NT2/D1 (cell line): Measurements from ENCODE around the gene CREB3L2.

Source experiments
- YY1 ChIP-seq: IDR thresholded peaks from 2 replicates; pipeline ENCODE4 v1.6.1; 2011; ENCODE audit not compliant: insufficient read length, insufficient read depth
- ZNF274 ChIP-seq: IDR thresholded peaks from 2 replicates; pipeline ENCODE4 v1.6.1; 2011; ENCODE audit warnings: mild to moderate bottlenecking, low read depth, low read length

DNA sequence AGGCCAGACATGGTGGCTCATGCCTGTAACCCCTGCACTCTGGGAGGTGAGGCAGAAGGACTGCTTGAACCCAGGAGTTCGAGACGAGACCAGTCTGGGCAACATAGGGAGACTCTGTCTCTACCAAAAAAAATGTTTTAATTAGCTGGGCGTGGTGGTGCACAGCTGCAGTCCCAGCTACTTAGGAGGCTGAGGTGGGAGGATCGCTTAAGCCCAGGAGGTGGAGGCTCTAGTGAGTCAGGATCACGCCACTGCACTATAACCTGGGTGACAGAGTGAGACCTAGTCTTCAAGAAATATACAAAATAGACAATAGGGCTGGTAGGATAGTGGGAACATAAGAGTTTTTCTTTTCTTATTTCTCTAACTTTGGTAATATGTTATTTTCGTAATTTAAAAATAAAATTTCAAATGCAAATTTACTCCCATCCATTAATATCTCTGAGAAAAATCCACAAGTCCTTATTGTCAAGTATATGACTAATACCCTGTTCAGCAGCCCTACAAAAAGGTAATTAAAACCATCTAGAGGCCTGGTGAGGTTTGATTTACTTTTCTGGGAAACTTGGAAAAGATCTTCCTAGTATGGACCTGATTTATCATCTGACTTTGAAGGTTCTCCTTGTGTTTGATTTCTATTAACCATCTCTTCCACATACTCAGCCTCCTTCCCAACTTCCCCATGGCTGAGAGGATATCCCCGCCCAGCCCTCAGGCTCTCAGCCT, 50.0 kb downstream of the CREB3L2 start:
- TF ChIP-seq ZNF274 (no peak), YY1 (no peak)
